SH-SY5Y (cell line): ENCODE measurements around the gene ID3.

Experiments used
- GATA2 ChIP-seq: IDR thresholded peaks from 2 replicates; pipeline ENCODE4 v1.6.1; 2011; ENCODE audit warnings: mild to moderate bottlenecking, low read depth, low read length
- GATA3 ChIP-seq: IDR thresholded peaks from 2 replicates; pipeline ENCODE4 v1.6.1; 2011; ENCODE audit warnings: low read depth, mild to moderate bottlenecking, low read length, moderate library complexity

ID3 gene

GRCh38 chr1:23576338-23577055 lies 17.2 kb upstream of the ID3 start:
- TF ChIP-seq GATA2 (no peak), GATA3 (no peak)

- no peak for TF ChIP-seq GATA3
- no peak for TF ChIP-seq GATA2
These were observed 16.0 kb upstream of the ID3 start for GRCh38 chr1:23575226-23575810.

GRCh38 chr1:23574265-23574754 lies 15.0 kb upstream of the ID3 start:
- TF ChIP-seq GATA3 (no peak), GATA2 (no peak)

GRCh38 chr1:23573574-23574182 lies 14.4 kb upstream of the ID3 start:
- no peak for TF ChIP-seq GATA2
- no peak for TF ChIP-seq GATA3

- TF ChIP-seq GATA2 (no peak), GATA3 (no peak)
These were observed 12.2 kb upstream of the ID3 start for GRCh38 chr1:23571465-23571864.

GRCh38 chr1:23570001-23570691 lies 10.8 kb upstream of the ID3 start:
- TF ChIP-seq GATA3 = no peak
- TF ChIP-seq GATA2 = no peak

GRCh38 chr1:23568608-23569383 lies 9.5 kb upstream of the ID3 start:
- TF ChIP-seq GATA2 = peak; percentile 54
- TF ChIP-seq GATA3 = no peak

DNA sequence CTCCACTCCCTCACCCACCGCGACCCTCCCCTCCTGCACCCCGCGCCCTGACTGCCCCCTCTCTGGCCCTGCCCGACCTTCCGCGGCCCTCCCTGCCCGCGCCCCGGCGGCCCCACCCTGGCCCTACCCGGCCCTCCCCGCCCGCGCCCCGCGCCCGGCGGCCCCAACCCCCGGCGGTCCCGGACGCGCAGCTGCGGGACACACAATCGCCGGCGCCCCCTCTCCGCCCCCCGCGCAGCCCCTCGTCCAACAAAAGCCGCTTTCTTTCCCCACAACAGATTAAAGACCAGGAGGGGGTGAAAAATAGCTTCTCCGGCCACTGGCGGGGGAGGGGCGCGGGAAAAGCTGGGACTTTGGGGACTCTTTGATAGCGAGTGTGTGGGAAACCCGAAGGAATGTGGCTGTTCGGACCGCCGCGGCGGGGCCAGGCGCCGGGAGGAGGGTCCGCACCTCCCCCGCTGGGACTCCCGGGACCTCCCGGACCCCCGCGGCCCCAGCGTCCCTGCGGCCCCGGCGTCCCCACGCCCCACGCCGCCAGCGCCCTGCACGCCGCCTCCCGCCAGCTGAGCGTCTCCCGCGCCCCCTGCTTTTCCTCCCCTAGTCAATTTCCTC lies 8.8 kb upstream of the ID3 start:
- TF ChIP-seq GATA3 (no peak), GATA2 (no peak)

DNA sequence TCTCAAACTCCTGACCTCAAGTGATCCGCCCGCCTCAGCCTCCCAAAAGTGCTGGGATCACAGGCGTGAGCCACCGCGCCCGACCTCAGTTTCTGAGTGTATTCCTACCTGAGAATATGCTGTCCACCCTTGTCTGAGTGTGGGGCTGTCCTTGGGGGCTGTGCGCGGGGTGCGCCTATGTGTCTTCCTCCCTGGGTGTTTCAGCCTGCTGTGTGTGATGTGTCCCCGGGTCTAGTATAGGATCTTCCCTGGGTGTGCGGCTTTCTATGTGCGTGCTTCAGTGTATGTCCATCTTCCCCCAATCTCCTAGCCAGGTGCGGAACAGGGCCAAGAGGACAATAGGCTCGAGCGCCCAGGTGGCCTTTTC lies 8.3 kb upstream of the ID3 start:
- no peak for TF ChIP-seq GATA2
- TF ChIP-seq GATA3 = no peak

- TF ChIP-seq GATA3 (no peak), GATA2 (no peak)
These were observed 7.0 kb upstream of the ID3 start for GRCh38 chr1:23566304-23566703.

DNA sequence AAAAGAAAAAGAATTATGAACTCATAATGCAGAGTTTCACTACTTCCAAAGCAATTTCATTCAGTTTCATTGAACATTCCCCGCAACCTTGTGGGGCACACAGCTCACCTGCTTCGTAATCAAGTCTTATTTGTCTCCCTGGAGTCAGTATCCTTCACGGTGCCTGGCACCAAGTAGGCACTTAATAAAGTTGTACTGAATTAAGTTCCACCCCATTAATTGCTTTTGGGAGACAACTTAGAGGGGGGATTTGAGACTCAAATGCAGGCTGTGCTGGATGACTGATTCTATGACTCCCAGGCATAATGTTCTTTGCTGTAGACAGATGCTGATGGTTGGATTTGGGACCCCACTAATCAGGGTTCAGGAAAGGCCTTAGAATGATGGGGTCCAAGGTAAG lies 6.5 kb upstream of the ID3 start:
- TF ChIP-seq GATA2 = no peak
- no peak for TF ChIP-seq GATA3

GRCh38 chr1:23564529-23565122 lies 5.3 kb upstream of the ID3 start:
- TF ChIP-seq GATA2 (no peak), GATA3 (no peak)

DNA sequence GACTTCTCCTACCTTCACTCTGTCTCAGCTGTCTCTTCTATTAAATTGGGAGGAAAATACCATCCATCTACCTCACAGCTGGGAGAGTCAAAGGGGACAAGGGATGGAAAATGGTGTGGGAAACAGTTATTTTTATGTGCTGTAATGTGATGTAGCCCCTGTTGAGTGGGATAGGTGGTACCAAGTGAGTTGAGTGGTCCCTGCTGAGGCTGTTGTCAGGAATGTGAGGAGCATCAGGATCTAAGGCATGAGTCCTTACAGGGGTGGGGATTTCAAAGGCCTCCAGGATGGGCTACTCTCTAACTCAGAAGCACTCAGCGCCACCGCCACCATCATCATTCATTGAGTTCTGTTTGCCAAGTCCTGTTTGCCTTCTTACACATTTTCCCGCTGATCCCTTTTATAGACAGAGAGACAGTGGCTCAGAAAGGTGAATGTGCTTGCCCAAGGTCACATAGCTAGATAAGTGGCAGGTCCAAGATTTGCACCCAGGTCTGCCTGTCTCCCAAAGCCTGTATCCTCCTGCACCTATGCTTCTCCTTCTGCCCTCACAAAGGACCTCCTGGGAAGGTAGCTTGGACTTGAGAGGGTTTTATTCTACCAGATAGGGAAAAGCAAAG lies 4.6 kb upstream of the ID3 start:
- no peak for TF ChIP-seq GATA2
- TF ChIP-seq GATA3 = no peak

DNA sequence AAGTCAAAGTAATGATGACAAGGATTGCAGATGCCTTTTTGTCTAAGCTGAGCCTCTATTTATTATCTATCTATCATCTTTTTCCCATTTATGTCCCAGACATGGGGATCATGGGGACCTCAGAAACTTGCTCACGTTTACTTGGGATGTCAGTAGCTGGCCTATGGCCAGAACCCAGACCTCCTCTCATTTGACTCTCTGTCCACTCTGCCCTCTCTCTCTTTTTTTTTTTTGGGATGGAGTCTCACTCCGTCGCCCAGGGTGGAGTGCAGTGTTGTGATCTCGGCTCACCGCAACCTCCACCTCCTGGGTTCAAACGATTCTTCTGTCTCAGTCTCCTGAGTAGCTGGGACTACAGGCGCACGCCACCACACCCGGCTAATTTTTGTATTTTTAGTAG lies 3.7 kb upstream of the ID3 start:
- TF ChIP-seq GATA3 (no peak), GATA2 (no peak)
